ENCODE measurements around the gene LSM10. TPM values are rescaled to one million over a fixed set of nuclear protein-coding genes. Genes with fewer than 3 reads are reported as not detected.

Gene LSM10
- total and polyA plus RNA-seq, 7 donors = 50.5 to 114 (median 56.6) TPM

GRCh38 chr1:36367066-36367465 lies 30.6 kb downstream of the LSM10 start:
- intact Hi-C loops (cut with DNase I) = loop anchor here (5.0 kb wide), 1 partner anchor 60 kb away; the partner anchor contains the start of gene SH3D21
- WGBS, 2 donors = 71 to 89% methylated on average over 5 of the region's 5 CpGs
- H3K4me1 ChIP-seq = peaks cover 0 to 44% (median 39%) of the 10 kb centered on the region in 4 donors
- peaks cover 0 to 21% (median 11%) of the 10 kb centered on the region in 4 donors for H3K36me3 ChIP-seq
- H3K27ac ChIP-seq = peak overlapping the region in 2 of 4 donors; percentile 3 to 66
- TF ChIP-seq POLR2A (IDR thresholded peaks at IDR 0.05) (no peak), POLR2AphosphoS5 (IDR thresholded peaks at IDR 0.05) (no peak), EP300 (IDR thresholded peaks at IDR 0.05) (no peak), CTCF (IDR thresholded peaks at IDR 0.05) (no peak)
- no peaks in the 10 kb centered on the region for H3K9me3 ChIP-seq
- no peak overlapping the region for H3K4me3 ChIP-seq
- no peaks in the 10 kb centered on the region for H3K27me3 ChIP-seq
- no peak for DNase-seq

- Histone ChIP-seq H3K4me3 (no peak overlapping the region), H3K27ac (peak overlapping the region; percentile 2 to 66 (median 46)), H3K9me3 (no peaks in the 10 kb centered on the region), H3K27me3 (no peaks in the 10 kb centered on the region), H3K4me1 (peaks cover 0 to 36% (median 34%) of the 10 kb centered on the region in 4 donors), H3K36me3 (peaks cover 0 to 28% (median 12%) of the 10 kb centered on the region in 4 donors)
- WGBS, 2 donors = 54 to 83% methylated on average over 18 of the region's 18 CpGs
- peak; percentile 74 for DNase-seq
- no peak for TF ChIP-seq POLR2AphosphoS5 (IDR thresholded peaks at IDR 0.05)
- TF ChIP-seq CTCF (IDR thresholded peaks at IDR 0.05) = no peak
- TF ChIP-seq POLR2A (IDR thresholded peaks at IDR 0.05) = no peak
- intact Hi-C loops (cut with DNase I) = loop anchor here (5.0 kb wide), 1 partner anchor 59 kb away; the partner anchor contains the start of gene SH3D21
These were observed 31.5 kb downstream of the LSM10 start for GRCh38 chr1:36366091-36366661.

GRCh38 chr1:36365381-36365780 lies 32.3 kb downstream of the LSM10 start:
- intact Hi-C loops (cut with DNase I) = loop anchor here (5.0 kb wide), 1 partner anchor 58 kb away; the partner anchor contains the start of gene SH3D21
- Histone ChIP-seq H3K4me3 (no peak overlapping the region), H3K4me1 (peaks cover 0 to 36% (median 32%) of the 10 kb centered on the region in 4 donors), H3K36me3 (peaks cover 0 to 34% (median 12%) of the 10 kb centered on the region in 4 donors), H3K27me3 (no peaks in the 10 kb centered on the region), H3K27ac (peak overlapping the region; percentile 2 to 66 (median 46)), H3K9me3 (no peaks in the 10 kb centered on the region)
- no peak for TF ChIP-seq POLR2A (IDR thresholded peaks at IDR 0.05)
- no peak for TF ChIP-seq EP300 (IDR thresholded peaks at IDR 0.05)
- no peak for TF ChIP-seq CTCF (IDR thresholded peaks at IDR 0.05)
- no peak for TF ChIP-seq POLR2AphosphoS5 (IDR thresholded peaks at IDR 0.05)
- WGBS, 2 donors = 74 to 87% methylated on average over 1 of the region's 1 CpG
- DNase-seq = peak; percentile 88

GRCh38 chr1:36359911-36360550 lies 37.7 kb downstream of the LSM10 start:
- intact Hi-C loops (cut with DNase I) = no loop called here
- TF ChIP-seq CTCF (IDR thresholded peaks at IDR 0.05) (no peak), EP300 (IDR thresholded peaks at IDR 0.05) (no peak), POLR2A (IDR thresholded peaks at IDR 0.05) (no peak), POLR2AphosphoS5 (IDR thresholded peaks at IDR 0.05) (no peak)
- peaks cover 0 to 14% (median under 1%) of the 10 kb centered on the region in 4 donors for H3K4me1 ChIP-seq
- no peaks in the 10 kb centered on the region for H3K9me3 ChIP-seq
- no peak overlapping the region for H3K4me3 ChIP-seq
- 57 to 60% methylated on average over 6 of the region's 6 CpGs for WGBS, 2 donors
- H3K27ac ChIP-seq = no peak overlapping the region
- H3K36me3 ChIP-seq = peaks cover under 1 to 76% (median 30%) of the 10 kb centered on the region in 4 donors
- no peaks in the 10 kb centered on the region for H3K27me3 ChIP-seq
- no peak for DNase-seq

Data from sigmoid colon (tissue), 7 donors.